Left ventricle myocardium inferior (tissue), 1 donor: ENCODE data around the gene SLIT3. TPM values are rescaled to one million over a fixed set of nuclear protein-coding genes. Genes with fewer than 3 reads are reported as not detected.
"Not testable (repeated sequence)": the region's sequence is repeated elsewhere in the genome, so short reads cannot be mapped to it uniquely, and the experiment has no call there.

Experiments used
- DNase-seq: peaks from one replicate; pipeline ENCODE4 v3.0.0-alpha.2; 2020
- H3K27ac ChIP-seq: fragments of 200-600 bp; replicated peaks from 2 replicates; pipeline ENCODE4 v1.8.0; 2021
- H3K27me3 ChIP-seq: fragments of 200-600 bp; 2 replicates; pipeline ENCODE4 v1.8.0; 2021; ENCODE audit warnings: low read depth
- H3K36me3 ChIP-seq: fragments of 200-600 bp; 2 replicates; pipeline ENCODE4 v1.8.0; 2021
- H3K4me1 ChIP-seq: fragments of 200-600 bp; 2 replicates; pipeline ENCODE4 v1.8.0; 2021
- H3K4me3 ChIP-seq: fragments of 200-600 bp; 2 replicates; pipeline ENCODE4 v1.8.0; 2021; ENCODE audit warnings: mild to moderate bottlenecking, moderate library complexity
- H3K9me3 ChIP-seq: fragments of 200-600 bp; replicated peaks from 2 replicates; pipeline ENCODE4 v1.8.0; 2021
- intact Hi-C: fragments of 100-400 bp; cut with micrococcal nuclease; formaldehyde crosslinking; loops from one replicate; pipeline ENCODE4 v1.11.0; 2022
- total RNA-seq: library from RNA; stranded (reverse); fragmentation: NEBNext Ultra II Directional; extraction: Animal tissue kit (Norgen Biotek cat#: 25700); gene quantifications from one replicate; pipeline ENCODE4 v1.2.1, GENCODE V29; 2021
- TF ChIP-seq, protein P1 (sequence below): fragments of 200-600 bp; IDR thresholded peaks from 2 replicates; pipeline ENCODE4 v1.8.0; 2021; ENCODE audit warnings: antibody characterized with exemption, mild to moderate bottlenecking, borderline replicate concordance
- donor health status: DM: no; HTN: yes; CAD: no; lungs with severe emphysema.

SLIT3 gene
- total RNA-seq, 1 donor from 2014 or later: 22.7 TPM

DNA sequence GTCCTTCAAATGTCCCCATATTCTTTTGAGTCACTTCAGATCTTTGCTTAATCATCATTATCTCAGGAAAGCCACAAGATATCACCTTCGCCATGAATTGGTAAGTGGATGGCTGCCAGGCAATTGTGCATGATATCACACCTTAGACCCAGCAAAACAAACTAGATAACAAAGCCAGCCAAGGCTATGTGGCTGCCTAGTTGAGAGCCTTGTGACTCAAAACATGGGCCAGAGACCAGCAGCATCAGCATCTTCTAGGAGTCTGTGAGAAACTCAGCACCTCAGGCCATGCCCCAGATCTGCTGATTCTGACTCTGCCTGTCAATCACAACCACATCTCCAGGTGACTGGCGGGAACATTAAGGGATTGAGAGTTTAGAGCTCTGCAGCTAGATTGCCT is 82.8 kb downstream of the SLIT3 start:
- Histone ChIP-seq H3K36me3 (no peaks in the 10 kb centered on the region), H3K9me3 (no peaks in the 10 kb centered on the region), H3K4me1 (no peaks in the 10 kb centered on the region), H3K27ac (no peak overlapping the region), H3K4me3 (no peak overlapping the region), H3K27me3 (no peaks in the 10 kb centered on the region)
- no peak for DNase-seq
- intact Hi-C loops: no loop called here
- TF ChIP-seq, protein P1, sequence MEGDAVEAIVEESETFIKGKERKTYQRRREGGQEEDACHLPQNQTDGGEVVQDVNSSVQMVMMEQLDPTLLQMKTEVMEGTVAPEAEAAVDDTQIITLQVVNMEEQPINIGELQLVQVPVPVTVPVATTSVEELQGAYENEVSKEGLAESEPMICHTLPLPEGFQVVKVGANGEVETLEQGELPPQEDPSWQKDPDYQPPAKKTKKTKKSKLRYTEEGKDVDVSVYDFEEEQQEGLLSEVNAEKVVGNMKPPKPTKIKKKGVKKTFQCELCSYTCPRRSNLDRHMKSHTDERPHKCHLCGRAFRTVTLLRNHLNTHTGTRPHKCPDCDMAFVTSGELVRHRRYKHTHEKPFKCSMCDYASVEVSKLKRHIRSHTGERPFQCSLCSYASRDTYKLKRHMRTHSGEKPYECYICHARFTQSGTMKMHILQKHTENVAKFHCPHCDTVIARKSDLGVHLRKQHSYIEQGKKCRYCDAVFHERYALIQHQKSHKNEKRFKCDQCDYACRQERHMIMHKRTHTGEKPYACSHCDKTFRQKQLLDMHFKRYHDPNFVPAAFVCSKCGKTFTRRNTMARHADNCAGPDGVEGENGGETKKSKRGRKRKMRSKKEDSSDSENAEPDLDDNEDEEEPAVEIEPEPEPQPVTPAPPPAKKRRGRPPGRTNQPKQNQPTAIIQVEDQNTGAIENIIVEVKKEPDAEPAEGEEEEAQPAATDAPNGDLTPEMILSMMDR: no peak

DNA sequence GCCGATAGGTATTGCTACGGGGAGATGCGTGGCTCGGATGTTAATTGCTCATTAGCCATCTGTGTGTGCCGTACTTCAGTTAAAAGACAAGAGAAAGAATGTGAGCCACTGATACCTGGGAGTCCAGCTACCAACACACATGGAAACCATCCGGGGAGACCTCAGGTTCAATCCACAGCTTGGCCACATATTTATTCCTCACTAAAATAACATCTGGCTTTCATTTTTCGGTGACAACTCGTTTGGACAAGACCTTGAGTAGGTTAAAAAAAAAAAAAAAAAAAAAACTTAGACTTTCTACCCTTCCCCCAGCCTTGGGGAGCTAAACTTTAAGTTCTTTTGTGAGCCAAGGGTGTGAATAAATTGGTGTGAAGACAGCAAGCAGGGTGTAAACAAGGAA is 84.1 kb downstream of the SLIT3 start:
- no peaks in the 10 kb centered on the region for H3K27me3 ChIP-seq
- TF ChIP-seq, protein P1: no peak
- no peak overlapping the region for H3K4me3 ChIP-seq
- H3K9me3 ChIP-seq: peaks cover 3% of the 10 kb centered on the region
- H3K36me3 ChIP-seq: no peaks in the 10 kb centered on the region
- H3K4me1 ChIP-seq: no peaks in the 10 kb centered on the region
- DNase-seq: no peak
- intact Hi-C loops: no loop called here
- H3K27ac ChIP-seq: no peak overlapping the region

DNA sequence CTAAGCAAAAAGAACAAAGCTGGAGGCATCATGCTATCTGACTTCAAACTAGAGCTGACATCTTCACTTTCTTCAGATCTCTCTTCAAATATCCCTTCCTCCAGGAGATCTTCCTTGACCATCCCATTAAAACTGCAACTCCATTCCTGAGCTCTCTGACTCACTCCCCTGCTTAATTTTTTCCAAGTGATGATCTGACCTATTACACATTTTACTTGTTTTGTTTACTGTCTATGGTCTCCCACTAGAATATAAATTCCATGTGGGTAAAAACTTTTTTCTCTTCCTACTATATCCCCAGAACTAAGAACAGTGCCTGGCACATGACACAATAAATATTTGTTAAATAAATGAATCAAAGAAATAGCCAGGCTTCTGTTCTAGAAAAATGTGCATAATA is 87.5 kb downstream of the SLIT3 start:
- no peak overlapping the region for H3K4me3 ChIP-seq
- H3K4me1 ChIP-seq: no peaks in the 10 kb centered on the region
- TF ChIP-seq, protein P1: no peak
- no peak overlapping the region for H3K27ac ChIP-seq
- H3K9me3 ChIP-seq: peaks cover 15% of the 10 kb centered on the region
- intact Hi-C loops: no loop called here
- H3K27me3 ChIP-seq: no peaks in the 10 kb centered on the region
- no peaks in the 10 kb centered on the region for H3K36me3 ChIP-seq
- no peak for DNase-seq

DNA sequence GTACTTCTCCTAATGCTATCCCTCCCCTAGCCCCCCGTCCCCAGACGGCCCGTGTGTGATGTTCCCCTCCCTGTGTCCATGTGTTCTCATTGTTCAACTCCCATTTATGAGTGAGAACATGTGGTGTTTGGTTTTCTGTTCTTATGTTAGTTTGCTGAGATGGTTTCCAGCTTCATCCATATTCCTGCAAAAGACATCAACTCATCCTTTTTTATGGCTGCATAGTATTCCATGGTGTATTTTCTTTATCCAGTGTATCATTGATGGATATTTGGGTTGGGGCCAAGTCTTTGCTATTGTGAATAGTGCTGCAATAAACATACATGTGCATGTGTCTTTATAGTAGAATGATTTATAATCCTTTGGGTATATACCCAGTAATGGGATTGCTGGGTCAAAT is 89.2 kb downstream of the SLIT3 start:
- H3K4me1 ChIP-seq, H3K36me3 ChIP-seq, H3K4me3 ChIP-seq, H3K27ac ChIP-seq, intact Hi-C loops, H3K27me3 ChIP-seq, DNase-seq: not testable (repeated sequence)
- peaks cover 20% of the 10 kb centered on the region for H3K9me3 ChIP-seq

DNA sequence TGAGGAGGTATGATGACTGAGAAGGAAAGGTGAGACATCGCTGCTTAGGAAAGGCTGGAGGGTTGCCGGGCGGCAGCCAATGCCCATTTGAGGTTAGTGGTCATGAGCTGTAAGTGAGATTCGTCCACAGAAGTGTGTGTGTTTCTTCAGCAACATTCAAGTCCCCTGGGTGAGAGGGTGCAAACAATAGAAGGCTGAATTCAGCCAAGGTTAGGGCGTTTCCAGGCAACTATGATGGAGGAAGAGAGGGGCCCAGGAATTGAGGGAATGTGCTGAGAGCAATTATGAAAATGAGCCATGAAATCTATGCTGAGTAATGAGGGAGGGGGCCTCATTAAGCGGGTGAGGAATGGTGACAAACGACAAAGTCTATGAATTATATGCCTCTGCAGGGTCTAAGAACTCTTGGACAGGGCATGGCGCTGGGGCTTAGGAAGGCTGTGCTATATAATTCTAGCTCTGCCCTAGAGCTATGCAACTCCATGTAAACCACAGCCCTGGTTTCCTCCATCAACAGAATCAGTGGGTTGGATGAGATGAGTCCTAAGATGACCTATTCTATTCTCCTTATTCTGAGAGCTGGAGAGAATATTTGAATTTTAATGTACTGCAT is 96.0 kb downstream of the SLIT3 start:
- TF ChIP-seq, protein P1: no peak
- Histone ChIP-seq H3K27ac (no peak overlapping the region), H3K4me3 (no peak overlapping the region), H3K27me3 (no peaks in the 10 kb centered on the region), H3K36me3 (no peaks in the 10 kb centered on the region), H3K9me3 (peaks cover 24% of the 10 kb centered on the region), H3K4me1 (no peaks in the 10 kb centered on the region)
- DNase-seq: no peak
- intact Hi-C loops: no loop called here

DNA sequence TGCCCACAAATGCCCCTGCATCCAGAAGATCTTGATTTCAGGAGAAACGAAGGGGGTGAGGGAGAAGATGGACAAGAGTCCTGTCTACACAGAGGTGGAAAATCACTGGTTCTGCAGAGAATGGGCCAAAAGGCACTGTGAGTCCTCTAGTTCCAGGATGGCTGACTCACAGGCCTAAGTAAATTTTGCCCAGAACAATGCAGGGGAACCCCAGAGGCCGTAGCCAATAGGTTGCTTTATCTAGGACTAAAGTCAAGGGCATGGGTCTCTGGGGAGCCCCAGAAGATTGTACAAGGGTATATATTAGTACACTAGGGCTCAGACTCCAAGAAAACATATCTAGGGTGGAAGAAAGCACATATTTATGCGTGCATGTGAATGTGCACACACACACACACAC is 98.0 kb downstream of the SLIT3 start:
- Histone ChIP-seq H3K36me3 (no peaks in the 10 kb centered on the region), H3K9me3 (peaks cover 13% of the 10 kb centered on the region), H3K27me3 (no peaks in the 10 kb centered on the region), H3K4me1 (no peaks in the 10 kb centered on the region), H3K4me3 (no peak overlapping the region), H3K27ac (no peak overlapping the region)
- intact Hi-C loops: no loop called here
- DNase-seq: no peak
- TF ChIP-seq, protein P1: no peak
